Right lobe of liver (tissue), 4 donors: ENCODE results near the gene ZCCHC14.

Experiments used
- POLR2A ChIP-seq: fragments of 450-650 bp; IDR thresholded peaks from one replicate; pipeline ENCODE4 v1.6.1; 2017; ENCODE audit warnings: antibody characterized with exemption, mild to moderate bottlenecking
- TF ChIP-seq, protein P1 (sequence below), 4 donors: fragments of 200-600 bp in 3 of 4; fragments of 450-650 bp in 1 of 4; IDR thresholded peaks; one replicate each; pipeline versions ENCODE4 v1.5.1 to v1.8.0; 2016 to 2022; ENCODE audit warnings: antibody characterized with exemption in 4 of 4, mild to moderate bottlenecking in 2 of 4
- donor health status: DM: no; HTN: no; CAD: no.
- donor health status: DM: no; HTN: no; CAD: no.
- donor health status: DM: no; HTN: yes; CAD: no.

DNA sequence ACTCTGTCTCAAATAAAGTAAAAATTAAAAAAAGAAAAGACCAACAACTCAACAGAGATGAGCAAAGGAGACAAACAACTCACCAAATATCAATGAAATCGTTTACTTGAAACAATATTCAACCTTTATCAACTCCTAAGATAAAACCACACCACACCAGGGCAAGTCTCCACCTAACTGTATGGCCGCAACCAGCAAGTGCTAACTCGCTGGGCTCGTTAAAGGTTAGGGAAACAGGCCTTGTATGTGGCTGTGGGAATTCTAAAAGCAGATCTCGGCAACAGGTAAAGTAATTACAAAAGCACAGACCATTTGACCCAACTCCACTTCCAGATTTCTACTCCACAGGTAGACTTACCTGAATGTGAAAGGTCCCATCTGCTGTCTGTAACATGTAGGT, 9.3 kb downstream of the ZCCHC14 start:
- TF ChIP-seq, protein P1, sequence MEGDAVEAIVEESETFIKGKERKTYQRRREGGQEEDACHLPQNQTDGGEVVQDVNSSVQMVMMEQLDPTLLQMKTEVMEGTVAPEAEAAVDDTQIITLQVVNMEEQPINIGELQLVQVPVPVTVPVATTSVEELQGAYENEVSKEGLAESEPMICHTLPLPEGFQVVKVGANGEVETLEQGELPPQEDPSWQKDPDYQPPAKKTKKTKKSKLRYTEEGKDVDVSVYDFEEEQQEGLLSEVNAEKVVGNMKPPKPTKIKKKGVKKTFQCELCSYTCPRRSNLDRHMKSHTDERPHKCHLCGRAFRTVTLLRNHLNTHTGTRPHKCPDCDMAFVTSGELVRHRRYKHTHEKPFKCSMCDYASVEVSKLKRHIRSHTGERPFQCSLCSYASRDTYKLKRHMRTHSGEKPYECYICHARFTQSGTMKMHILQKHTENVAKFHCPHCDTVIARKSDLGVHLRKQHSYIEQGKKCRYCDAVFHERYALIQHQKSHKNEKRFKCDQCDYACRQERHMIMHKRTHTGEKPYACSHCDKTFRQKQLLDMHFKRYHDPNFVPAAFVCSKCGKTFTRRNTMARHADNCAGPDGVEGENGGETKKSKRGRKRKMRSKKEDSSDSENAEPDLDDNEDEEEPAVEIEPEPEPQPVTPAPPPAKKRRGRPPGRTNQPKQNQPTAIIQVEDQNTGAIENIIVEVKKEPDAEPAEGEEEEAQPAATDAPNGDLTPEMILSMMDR (IDR thresholded peaks at IDR 0.05) = no peak
- TF ChIP-seq POLR2A = no peak
